Activated CD8-positive, alpha-beta memory T cell treated with anti-CD3 and anti-CD28 coated beads for 48 hours (primary cell): Measurements from ENCODE around the gene WWOX.

Source experiments
- DNase-seq, 3 experiments: peaks; one replicate each; pipeline ENCODE4 v3.0.0-alpha.2; 2020; ENCODE audit warnings: low read depth in 2 of 3, low spot score in 2 of 3

Gene WWOX

GRCh38 chr16:78102865-78103264 is 3.4 kb downstream of the WWOX start:
- no peak for DNase-seq

DNA sequence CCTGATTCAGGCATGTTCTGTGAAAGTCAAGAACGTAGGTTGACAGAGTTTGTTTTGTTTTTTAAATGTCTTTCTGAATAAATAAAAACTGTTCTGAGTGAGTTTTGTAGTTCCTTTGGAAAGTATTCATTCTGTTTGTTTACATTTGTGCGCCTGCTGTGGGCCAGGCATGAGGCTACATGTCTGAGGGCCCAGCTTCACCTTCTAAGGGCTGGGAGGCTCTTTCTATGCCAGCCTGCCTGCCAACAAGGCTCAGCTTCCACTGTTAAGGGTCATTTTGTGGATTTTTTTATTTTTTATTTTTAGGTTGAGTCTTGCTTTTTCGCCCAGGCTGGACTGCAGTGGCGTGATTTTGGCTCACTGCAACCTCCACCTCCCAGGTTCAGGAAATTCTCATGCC is 6.1 kb downstream of the WWOX start:
- DNase-seq = no peak

GRCh38 chr16:78106686-78107085 is 7.2 kb downstream of the WWOX start:
- no peak for DNase-seq

GRCh38 chr16:78108451-78108850 is 9.0 kb downstream of the WWOX start:
- DNase-seq = no peak

GRCh38 chr16:78113258-78113657 is 13.8 kb downstream of the WWOX start:
- DNase-seq = no peak

DNA sequence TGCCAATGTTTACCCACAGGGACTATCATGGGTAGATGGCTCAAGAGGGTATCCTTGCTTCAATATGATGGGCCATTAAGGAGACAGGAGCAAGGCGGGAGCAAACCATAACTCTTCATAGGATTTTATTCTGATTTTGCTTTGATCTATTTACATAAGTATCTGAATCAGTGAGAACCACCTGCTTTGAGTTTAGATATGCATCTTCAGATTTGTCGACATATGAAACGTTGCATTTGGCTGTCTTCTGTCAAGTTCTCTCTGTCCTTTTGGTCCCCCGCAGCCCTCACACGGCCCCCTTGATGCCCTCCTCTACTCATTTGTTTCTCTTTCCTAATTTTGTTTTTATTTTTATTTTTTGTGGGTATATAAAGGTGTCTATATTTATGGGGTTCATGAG is 16.2 kb downstream of the WWOX start:
- no peak for DNase-seq

- DNase-seq = no peak
Observed at GRCh38 chr16:78116946-78117345, 17.5 kb downstream of the WWOX start.

GRCh38 chr16:78117391-78117790 is 17.9 kb downstream of the WWOX start:
- DNase-seq = no peak

GRCh38 chr16:78118469-78119025 is 19.1 kb downstream of the WWOX start:
- DNase-seq = no peak

GRCh38 chr16:78122774-78123315 is 23.4 kb downstream of the WWOX start:
- no peak for DNase-seq

DNA sequence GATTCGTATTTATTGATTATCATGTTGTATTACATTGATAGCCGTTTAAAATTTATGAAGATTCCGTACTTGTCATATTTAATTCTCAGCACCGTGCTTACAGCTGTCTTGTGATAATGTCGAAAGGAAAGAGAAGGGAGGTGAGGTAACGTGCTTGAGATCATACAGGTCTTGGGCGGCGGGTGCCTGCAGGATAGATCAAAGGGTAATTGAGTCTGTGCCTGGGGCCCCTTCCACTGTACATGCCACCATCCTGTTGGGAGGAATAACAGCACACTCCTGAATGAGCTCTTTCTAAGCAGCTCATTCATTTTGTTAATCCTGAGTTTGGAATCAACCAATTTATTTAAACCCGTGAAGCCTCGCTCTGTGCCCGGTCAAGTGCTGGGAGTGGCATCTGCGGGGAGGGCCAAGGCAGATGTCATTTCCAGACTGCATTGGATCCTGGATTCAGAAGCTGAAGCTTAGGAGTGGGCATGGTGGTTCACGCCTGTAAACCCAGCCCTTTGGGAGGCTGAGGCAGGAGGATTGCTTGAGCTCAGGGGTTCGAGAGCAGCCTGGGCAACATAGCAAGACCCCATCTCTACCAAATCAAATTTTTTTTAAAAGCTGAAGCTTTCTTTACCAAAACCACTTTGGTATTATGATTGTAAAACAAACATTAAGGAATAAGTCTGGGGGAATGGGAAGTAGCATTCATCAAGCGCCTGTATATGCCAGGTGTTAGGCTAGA is 25.8 kb downstream of the WWOX start:
- DNase-seq = no peak

GRCh38 chr16:78126662-78127061 is 27.2 kb downstream of the WWOX start:
- DNase-seq = no peak

DNA sequence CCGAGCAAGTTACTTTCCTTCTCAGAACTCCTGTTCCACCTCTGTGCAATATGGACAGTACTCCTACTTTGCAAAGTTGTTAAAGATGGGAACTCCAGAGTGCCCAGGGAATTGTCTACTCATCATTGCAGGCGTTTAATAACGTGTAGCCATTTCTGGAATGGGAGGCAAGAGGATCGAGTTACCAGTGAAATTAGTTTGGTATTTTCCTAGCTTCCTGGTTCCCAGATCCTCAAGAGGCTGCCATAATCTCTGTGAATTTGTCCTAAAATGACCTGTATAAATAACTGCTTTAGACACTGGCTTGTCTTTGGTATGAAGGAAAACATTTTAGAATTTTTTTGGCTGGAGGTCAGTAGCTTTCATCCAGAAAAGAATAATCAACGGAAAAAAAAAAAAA is 27.7 kb downstream of the WWOX start:
- no peak for DNase-seq

GRCh38 chr16:78128913-78129312 is 29.5 kb downstream of the WWOX start:
- DNase-seq = no peak

- no peak for DNase-seq
Observed at GRCh38 chr16:78129349-78129748, 29.9 kb downstream of the WWOX start.

GRCh38 chr16:78130083-78130608 is 30.7 kb downstream of the WWOX start:
- DNase-seq = no peak

GRCh38 chr16:78130950-78131349 is 31.5 kb downstream of the WWOX start:
- DNase-seq = no peak

DNA sequence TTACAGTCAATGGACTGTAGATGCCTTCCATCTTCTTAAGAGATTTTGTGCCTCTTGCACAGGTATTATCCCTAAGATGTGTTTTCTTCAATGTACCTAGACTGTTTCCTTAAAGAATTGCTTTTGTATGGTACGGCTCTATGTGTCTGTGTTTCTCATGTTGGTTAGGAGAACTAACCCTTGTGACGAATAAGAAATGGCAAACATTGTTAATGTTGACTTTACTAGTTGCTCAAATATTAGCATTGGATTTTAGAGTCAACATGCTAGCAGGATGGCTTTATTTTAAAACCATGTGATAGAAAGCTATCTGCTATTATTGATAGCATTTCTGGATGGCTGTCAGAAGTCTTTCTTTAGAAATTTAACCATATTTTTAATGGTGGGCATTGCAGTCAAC is 34.5 kb downstream of the WWOX start:
- DNase-seq = no peak

DNA sequence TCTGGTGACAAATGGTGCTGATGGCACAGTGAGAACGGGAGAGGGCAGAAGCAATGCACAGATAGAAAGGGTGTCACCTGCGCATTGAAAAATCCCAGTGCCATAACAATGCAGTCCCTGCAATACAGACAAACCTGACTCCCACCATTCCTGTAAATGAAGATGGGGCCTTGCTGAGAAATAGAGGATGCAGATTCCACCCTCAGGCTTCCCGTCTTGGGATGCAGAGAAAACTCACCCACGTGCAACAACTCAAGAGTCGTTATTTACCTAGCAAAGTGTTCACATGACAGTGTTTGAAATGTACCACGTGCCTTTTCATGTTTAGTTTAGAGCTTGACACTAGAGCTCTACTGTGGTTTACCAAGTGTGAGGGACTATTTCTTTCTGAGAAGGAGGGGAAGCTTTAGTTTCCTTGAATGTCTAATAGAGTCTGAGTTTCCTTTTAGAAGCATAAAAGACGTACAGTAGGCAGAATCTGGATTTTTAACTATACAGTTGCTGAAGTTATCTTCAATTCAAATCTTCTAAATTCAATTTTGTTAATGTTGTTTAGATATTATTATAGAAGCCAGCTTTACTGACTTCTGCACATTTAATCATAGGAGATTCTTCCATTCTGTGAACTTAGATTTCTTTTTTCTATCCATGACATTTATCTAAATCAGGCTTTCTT is 35.6 kb downstream of the WWOX start:
- no peak for DNase-seq

GRCh38 chr16:78137179-78137578 is 37.7 kb downstream of the WWOX start:
- no peak for DNase-seq

DNA sequence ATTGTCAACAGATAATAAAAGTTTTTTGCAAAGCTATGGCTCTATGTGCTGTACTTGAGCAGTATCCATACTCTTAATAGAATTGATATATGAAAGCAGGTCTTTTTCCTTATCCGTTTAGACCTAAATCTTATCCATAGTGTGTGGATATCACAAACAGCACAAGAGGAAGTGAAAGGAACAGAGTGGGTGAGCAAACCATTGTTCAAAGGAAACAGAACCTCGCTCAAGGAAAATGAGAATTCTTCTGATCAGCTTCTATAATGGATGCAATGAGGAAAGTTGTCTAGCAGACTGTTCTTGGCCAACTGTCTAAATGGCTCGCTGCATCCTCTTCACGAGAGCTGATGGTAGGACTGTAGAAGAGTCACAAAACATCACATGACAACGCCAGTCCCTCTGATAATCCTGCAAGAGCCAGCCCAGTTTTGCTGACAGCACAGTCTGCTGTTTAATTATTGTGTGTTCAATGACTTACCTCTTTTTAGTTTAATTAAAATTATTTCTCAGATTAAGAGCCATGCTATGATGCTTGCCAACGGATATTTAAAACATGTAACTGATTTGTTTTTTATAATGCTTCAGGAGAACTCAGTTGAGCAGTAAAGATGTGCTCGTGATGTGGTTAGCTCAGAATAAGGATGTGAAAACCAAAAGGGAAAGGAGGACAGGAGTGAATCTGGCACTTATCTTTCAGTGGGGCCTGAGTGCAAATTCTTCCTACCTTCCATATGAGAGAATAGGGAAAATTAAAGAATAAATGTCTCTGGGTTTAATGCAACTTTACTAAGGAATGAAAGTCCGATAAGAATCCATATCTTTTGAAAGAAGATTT is 38.5 kb downstream of the WWOX start:
- no peak for DNase-seq
